Mucosa of descending colon (tissue), 3 donors: ENCODE results near the gene CFAP20DC. TPM values are rescaled to one million over a fixed set of nuclear protein-coding genes. Genes with fewer than 3 reads are reported as not detected.
"Not testable (repeated sequence)": the region's sequence is repeated elsewhere in the genome, so short reads cannot be mapped to it uniquely, and the experiment has no call there.

ENCODE experiments used
- ATAC-seq: fragments of 200-7000 bp; cut with Tn5 transposase; one replicate; pipeline ENCODE4 v1.9.1; 2020; ENCODE audit warnings: mild to moderate bottlenecking, moderate library complexity
- DNase-seq, 3 donors: peaks; one replicate each; pipeline ENCODE4 v3.0.0-alpha.2; 2020
- H3K36me3 ChIP-seq: fragments of 200-600 bp; one replicate; pipeline ENCODE4 v1.8.0; 2021; ENCODE audit warnings: low read depth, mild to moderate bottlenecking
- H3K4me1 ChIP-seq: fragments of 200-600 bp; one replicate; pipeline ENCODE4 v1.8.0; 2021; ENCODE audit warnings: low read depth, mild to moderate bottlenecking
- H3K4me3 ChIP-seq: fragments of 200-600 bp; one replicate; pipeline ENCODE4 v1.8.0; 2021; ENCODE audit warnings: mild to moderate bottlenecking
- H3K9me3 ChIP-seq: fragments of 200-600 bp; one replicate; pipeline ENCODE4 v1.8.0; 2021; ENCODE audit warnings: mild to moderate bottlenecking
- CTCF ChIP-seq: fragments of 200-600 bp; IDR thresholded peaks from one replicate; pipeline ENCODE4 v1.8.0; 2022; ENCODE audit warnings: antibody characterized with exemption, mild to moderate bottlenecking
- intact Hi-C, 2 donors: fragments of 100-400 bp; cut with DNase I in 1 of 2; cut with micrococcal nuclease in 1 of 2; formaldehyde crosslinking; loops; one replicate each; pipeline versions ENCODE4 v1.11.0 to v1.11.1; 2022; cut with DNase I, micrococcal nuclease
- total RNA-seq, 3 donors: library from RNA; stranded (reverse); fragmentation: NEBNext Ultra II Directional in 2 of 3; extraction: Animal tissue kit (Norgen Biotek cat#: 25700) in 2 of 3; gene quantifications; one replicate each; pipeline versions ENCODE4 v1.2.1 to v1.2.4, GENCODE V29; 2021 to 2023
- donor health status: DM: no; HTN: no; CAD: no; lungs with moderate emphysema.
- donor health status: DM: no; HTN: no; CAD: no.
- donor health status: DM: no; HTN: yes; CAD: no.

CFAP20DC gene
- total RNA-seq, 3 donors from 2014 or later, result 0.49 to 1.0 (median 0.57) TPM

- Histone ChIP-seq H3K36me3 (no peaks in the 10 kb centered on the region), H3K9me3 (no peaks in the 10 kb centered on the region), H3K4me1 (peaks cover 3% of the 10 kb centered on the region), H3K4me3 (no peak overlapping the region)
- ATAC-seq (no peak), DNase-seq (no peak)
- TF ChIP-seq CTCF, result no peak
- intact Hi-C loops, result no loop called here
These were observed 341.6 kb downstream of the CFAP20DC start for GRCh38 chr3:58708116-58708791.

- intact Hi-C loops, result no loop called here
- no peak for ATAC-seq
- no peak for DNase-seq
- Histone ChIP-seq H3K4me3 (no peak overlapping the region), H3K4me1 (peaks cover 3% of the 10 kb centered on the region), H3K36me3 (no peaks in the 10 kb centered on the region), H3K9me3 (no peaks in the 10 kb centered on the region)
- no peak for TF ChIP-seq CTCF
These were observed 342.4 kb downstream of the CFAP20DC start for GRCh38 chr3:58707390-58707930.

GRCh38 chr3:58706395-58707167 lies 343.2 kb downstream of the CFAP20DC start:
- Histone ChIP-seq H3K9me3 (no peaks in the 10 kb centered on the region), H3K36me3 (no peaks in the 10 kb centered on the region), H3K4me1 (peaks cover 3% of the 10 kb centered on the region), H3K4me3 (no peak overlapping the region)
- intact Hi-C loops, result no loop called here
- DNase-seq, result no peak
- no peak for ATAC-seq
- TF ChIP-seq CTCF, result no peak

GRCh38 chr3:58704745-58705144 lies 345.1 kb downstream of the CFAP20DC start:
- peak; percentile 88 for ATAC-seq
- TF ChIP-seq CTCF, result no peak
- no peak for DNase-seq
- intact Hi-C loops, result no loop called here
- peaks cover 3% of the 10 kb centered on the region for H3K4me1 ChIP-seq
- H3K9me3 ChIP-seq, result no peaks in the 10 kb centered on the region
- no peaks in the 10 kb centered on the region for H3K36me3 ChIP-seq
- no peak overlapping the region for H3K4me3 ChIP-seq

GRCh38 chr3:58704304-58704703 lies 345.5 kb downstream of the CFAP20DC start:
- intact Hi-C loops, H3K9me3 ChIP-seq, H3K4me1 ChIP-seq, DNase-seq, H3K36me3 ChIP-seq, H3K4me3 ChIP-seq: not testable (repeated sequence)
- peak; percentile 19 for ATAC-seq

- Histone ChIP-seq H3K4me1 (peaks cover 40% of the 10 kb centered on the region), H3K36me3 (no peaks in the 10 kb centered on the region), H3K4me3 (no peak overlapping the region), H3K9me3 (no peaks in the 10 kb centered on the region)
- ATAC-seq (no peak), DNase-seq (no peak)
- intact Hi-C loops, result no loop called here
- TF ChIP-seq CTCF, result no peak
These were observed 351.6 kb downstream of the CFAP20DC start for GRCh38 chr3:58698246-58698645.
